ENCODE measurements around the gene FMNL3.
"Not testable (repeated sequence)": the region's sequence is repeated elsewhere in the genome, so short reads cannot be mapped to it uniquely, and the experiment has no call there.

FMNL3 gene

GRCh38 chr12:49626169-49626835 lies 80.9 kb downstream of the FMNL3 start:
- no peak for DNase-seq

DNA sequence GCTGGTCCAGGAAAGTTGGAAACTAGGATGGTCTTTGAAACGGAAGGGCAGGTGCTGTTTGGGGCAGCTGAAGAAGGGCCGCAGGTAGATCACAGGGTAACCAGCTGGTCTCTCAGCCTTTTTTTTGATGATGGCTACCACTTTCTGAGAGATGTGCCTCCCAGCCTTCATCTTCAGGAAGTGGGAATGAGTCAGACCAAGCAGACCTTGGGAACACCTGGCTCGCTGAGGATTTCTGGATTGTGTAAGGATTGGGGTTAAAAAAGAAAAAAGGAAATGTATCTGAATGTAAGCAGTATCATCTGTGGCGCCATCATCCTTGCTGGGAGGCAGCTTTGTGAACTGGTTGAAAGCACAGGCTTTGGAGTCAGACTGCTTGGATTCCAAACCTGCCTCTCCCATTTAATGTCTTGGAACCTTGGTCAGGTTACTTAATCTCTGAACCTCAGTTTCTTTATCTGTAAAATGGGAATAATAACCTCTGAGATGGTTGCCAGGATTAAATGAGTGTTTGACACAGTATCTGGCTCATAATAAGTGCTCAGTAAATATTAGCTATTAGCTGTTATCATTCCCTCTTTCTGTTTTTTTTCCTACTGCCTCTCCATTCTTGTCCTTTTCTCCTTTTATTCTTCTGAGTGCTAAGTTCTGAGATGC lies 82.2 kb downstream of the FMNL3 start:
- no peak for DNase-seq

- DNase-seq = peak; percentile 80
Observed at GRCh38 chr12:49623142-49623904, 83.9 kb downstream of the FMNL3 start, which contains the start of gene PRPF40B. Gene PRPF40B (plus strand): TSS chr12:49623561. CDS start chr12:49623591, 30 bp downstream.

DNA sequence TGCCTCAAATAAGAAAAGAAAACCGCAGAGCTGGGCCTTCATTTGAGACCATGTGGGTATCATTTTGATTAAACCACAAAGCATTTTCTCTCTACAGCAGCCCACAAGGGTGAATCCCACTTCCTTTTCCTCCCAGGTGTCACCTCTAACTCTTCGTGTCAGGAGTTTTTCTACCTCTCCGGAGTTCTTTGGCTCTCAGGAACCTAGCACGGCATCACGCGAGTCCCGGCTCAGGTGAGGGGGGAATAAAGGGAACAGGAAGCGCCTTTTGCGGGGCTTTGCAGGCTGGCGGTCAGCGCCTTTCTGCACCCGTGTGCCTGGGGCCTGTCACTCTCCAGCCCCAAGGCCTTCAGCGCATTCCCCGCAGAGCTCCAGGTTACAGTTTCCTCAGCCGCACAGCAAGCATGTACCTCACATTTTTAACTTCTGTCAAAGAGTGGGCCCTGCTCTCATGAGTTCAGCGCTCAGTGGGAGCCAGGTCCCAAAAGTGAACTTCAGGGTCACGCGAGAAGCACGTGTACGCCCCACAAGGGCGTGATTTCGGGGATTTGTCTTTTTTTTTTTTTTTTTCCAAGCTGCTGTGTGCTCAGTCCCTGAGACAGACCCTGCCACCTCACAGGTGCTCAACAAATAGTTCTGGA lies 84.6 kb downstream of the FMNL3 start:
- no peak for DNase-seq

DNA sequence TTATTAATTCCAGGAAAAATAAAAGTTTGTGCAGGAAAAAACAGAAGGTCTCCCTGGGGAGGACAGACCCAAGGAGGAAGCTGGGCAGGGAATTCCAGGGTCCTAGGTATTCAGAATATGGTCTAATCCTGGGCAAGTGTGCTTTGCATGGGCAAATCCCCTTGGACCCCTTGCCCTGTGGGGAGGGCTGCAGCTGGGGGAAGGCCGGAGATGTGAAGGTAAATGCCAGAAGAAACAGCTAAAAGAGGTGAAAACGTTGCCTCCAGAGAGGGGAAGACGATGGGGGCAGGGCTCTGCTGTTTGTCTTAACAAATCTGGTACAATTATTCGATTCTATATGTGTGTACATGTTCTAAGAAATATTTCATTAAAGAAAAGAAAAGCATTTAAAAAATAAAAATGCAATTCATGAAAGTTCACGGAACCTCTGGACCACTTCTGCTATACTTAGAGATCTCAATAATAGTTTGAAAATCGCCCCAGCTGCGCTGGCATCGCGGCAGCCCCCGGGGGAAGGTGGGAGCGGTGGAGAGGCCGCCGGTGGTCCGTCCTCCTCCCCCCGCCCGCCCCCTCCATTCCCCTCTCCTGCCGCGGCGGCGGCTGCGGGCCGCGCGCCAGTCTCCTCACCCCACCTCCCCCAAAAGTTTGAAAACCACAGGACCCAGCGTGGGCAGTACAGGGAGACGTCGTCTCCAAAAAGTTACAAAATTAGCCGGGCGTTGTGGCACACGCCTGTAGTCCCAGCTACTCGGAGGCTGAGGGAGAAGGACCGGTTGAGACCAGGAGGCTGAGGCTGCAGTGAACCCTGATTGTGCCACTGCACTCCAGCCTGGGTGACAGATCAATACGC lies 85.3 kb downstream of the FMNL3 start:
- no peak for DNase-seq

- no peak for DNase-seq
Observed at GRCh38 chr12:49619286-49619685, 87.9 kb downstream of the FMNL3 start.

DNA sequence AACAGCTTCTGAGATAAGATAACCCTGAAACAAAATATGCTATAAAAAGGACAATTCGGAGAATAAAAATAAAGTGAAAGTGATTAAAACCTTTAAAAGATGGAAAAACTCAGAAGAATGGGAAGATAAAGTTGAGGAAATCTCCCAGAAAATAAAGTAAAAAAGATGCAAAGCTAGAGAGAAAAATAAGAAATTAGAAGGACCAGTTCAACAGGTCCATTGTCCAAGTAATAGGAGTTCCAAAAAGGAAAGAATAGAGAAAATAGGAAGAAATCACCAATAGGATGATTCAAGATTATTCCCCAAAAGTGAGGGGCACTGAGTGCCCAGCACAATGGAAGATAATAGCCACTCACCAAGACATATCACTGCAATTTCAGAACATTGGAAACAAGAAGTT lies 88.6 kb downstream of the FMNL3 start:
- DNase-seq = no peak

DNA sequence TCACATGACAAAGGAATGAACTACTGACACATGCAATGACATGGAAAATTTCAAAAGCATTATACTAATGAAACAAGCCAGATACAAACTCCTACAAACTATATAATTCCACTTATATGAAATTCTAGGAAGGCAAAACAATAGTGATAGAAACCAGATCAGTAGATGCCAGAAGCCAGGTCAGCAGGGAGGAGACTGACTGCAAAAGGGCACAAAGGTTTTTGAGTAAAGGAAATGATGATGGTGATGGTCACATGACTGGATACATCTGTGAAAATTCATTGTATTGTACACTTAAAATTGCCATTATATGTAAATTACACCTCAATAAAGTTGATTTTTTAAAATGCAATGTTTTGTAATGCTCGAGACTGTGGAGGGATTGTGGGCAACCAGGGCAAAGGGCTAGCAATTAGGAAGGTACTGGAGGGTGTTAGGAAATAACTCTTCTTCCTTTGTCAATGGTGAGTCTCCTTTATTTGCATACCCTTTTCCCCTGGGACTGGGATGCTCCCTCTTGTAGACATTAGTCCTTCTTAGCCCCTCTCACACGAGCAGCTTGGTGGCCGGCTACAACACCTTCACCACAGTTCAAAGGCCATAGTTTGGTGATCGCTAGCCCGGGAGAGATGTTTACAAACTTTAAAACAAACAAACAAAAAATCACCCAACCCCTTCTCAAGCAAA lies 90.5 kb downstream of the FMNL3 start:
- no peak for DNase-seq

- no peak for DNase-seq
Observed at GRCh38 chr12:49615725-49616124, 91.5 kb downstream of the FMNL3 start.

DNA sequence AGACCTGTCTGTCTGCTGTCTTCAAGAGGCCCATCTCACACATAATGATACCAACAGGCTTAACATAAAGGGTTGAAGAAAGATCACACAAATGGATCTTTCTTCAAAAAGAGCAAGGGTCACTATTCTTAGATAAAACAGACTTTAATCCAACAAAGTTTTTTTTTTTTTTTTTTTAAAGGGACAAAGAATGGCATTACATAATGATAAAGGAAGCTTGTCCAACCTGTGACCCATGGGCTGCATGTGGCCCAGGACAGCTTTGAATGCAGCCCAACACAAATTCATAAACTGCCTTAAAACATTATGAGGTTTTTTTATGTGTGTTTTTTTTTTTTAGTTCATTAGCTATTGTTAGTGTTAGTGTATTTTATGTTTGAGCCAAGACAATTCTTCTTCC lies 95.0 kb downstream of the FMNL3 start:
- DNase-seq = no peak

DNA sequence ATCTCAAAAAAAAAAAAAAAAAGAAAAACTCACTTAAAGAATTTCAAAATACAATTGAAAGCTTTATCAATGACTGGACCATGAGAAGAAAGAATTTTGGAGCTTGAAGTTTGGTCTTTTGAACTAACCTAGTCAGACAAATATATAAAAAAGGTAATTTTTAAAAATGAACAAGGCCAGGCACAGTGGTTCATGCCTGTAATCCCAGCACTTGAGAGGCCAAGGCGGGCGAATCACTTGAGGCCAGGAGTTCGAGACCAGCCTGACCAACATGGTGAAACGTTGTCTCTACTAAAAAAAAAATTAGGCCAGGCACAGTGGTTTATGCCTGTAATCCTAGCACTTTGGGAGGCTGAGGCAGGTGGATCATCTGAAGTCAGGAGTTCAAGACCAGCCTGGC lies 96.4 kb downstream of the FMNL3 start:
- not testable (repeated sequence) for DNase-seq

- DNase-seq = no peak
Observed at GRCh38 chr12:49609875-49610154, 97.4 kb downstream of the FMNL3 start.

- no peak for DNase-seq
Observed at GRCh38 chr12:49609059-49609874, 97.9 kb downstream of the FMNL3 start.

- DNase-seq = not testable (repeated sequence)
Observed at GRCh38 chr12:49605539-49605938, 101.7 kb downstream of the FMNL3 start, which contains the start of gene FAM186B. Gene FAM186B (minus strand): TSS chr12:49605639. CDS start chr12:49605477, 162 bp downstream.

- no peak for DNase-seq
Observed at GRCh38 chr12:49604856-49605255, 102.3 kb downstream of the FMNL3 start.

- no peak for DNase-seq
Observed at GRCh38 chr12:49603721-49604120, 103.5 kb downstream of the FMNL3 start.

- no peak for DNase-seq
Observed at GRCh38 chr12:49599961-49600360, 107.2 kb downstream of the FMNL3 start.

DNA sequence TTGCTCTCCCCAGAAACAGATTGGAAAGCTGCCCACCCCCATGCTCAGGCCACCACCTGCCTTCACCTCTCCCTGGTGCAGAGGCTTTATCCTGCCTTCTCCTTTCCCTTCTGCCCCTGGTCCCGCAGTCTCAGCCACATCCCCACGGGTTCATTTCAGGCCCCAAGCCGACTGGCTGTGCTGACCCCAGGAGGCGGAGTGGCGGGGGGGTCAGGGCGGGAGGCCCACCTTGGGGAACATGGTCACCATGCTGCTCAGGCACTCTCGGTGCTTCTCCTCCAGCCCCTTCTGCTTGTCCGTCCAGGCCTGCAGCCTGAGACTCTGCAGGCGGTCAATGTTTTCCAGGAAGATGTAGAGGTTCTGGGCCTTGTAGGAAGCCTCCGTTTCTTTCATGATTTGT lies 108.7 kb downstream of the FMNL3 start:
- no peak for DNase-seq

- DNase-seq = no peak
Observed at GRCh38 chr12:49588721-49589516, 118.3 kb downstream of the FMNL3 start.

- no peak for DNase-seq
Observed at GRCh38 chr12:49588281-49588680, 118.9 kb downstream of the FMNL3 start.

Data from NCI-H2107 (cell line).